HCT116 (cell line): ENCODE measurements around the gene CMTM8. TPM values are rescaled to one million over a fixed set of nuclear protein-coding genes. Genes with fewer than 3 reads are reported as not detected.

ENCODE experiments used
- ATAC-seq: fragments of 200-7000 bp; cut with Tn5 transposase; 2 replicates; pipeline ENCODE4 v1.9.1; 2020; ENCODE audit warnings: mild to moderate bottlenecking, moderate library complexity
- BruUV-seq: library from RNA; stranded (reverse); fragments of 400-500 nt; replicated peaks from 2 replicates; lab custom pipeline; 2021; lab: Mats Ljungman, UMichigan
- CTCF ChIA-PET: fragments of 300-600 bp; sonication (Branson Sonifier 250); formaldehyde crosslinking; loops from one replicate; lab custom pipeline; 2021; ENCODE audit warnings: antibody characterized with exemption; lab: Charles Lee
- POLR2A ChIA-PET: fragments of 300-600, 350-600 bp; sonication (Branson Sonifier 250); formaldehyde crosslinking; loops from one replicate; lab custom pipeline; 2021; ENCODE audit warnings: antibody characterized with exemption; lab: Charles Lee
- RAD21 ChIA-PET, 2 experiments: fragments of 300-600 bp; sonication (Branson Sonifier 250); formaldehyde crosslinking; loops; one replicate each; lab custom pipeline; 2023; ENCODE audit warnings: low total read pairs in 2 of 2; ENCODE audit not compliant: uncharacterized antibody in 2 of 2, unreplicated experiment in 2 of 2, low non-redundant PET in 1 of 2; lab: Charles Lee
- DNase-seq: peaks from one replicate; pipeline ENCODE4 v3.0.0-alpha.2; 2010; ENCODE audit warnings: low read depth, low spot score
- H2AFZ ChIP-seq: fragments of 200-600 bp; shearing (Covaris generic), sonication (generic); 2 replicates; pipeline ENCODE4 v1.6.1; 2017; ENCODE audit warnings: low read depth, mixed run types, mixed read lengths, antibody characterized with exemption, low read length; ENCODE audit not compliant: poor library complexity, severe bottlenecking
- H3K27ac ChIP-seq: 2 replicates; pipeline ENCODE4 v1.5.1; 2012; ENCODE audit warnings: low read depth, low read length
- H3K27me3 ChIP-seq: fragments of 200-600 bp; sonication (generic); 2 replicates; pipeline ENCODE4 v1.6.1; 2016; ENCODE audit warnings: mixed run types, low read length, mixed read lengths; ENCODE audit not compliant: insufficient read depth
- H3K36me3 ChIP-seq, 2 experiments: fragments of 200-500 bp in 1 of 2; fragments of 200-600 bp in 1 of 2; sonication (Bioruptor generic) in 1 of 2; sonication (generic) in 1 of 2; 2 replicates each; pipeline versions ENCODE4 v1.5.1 to v1.6.1; 2014 to 2016; ENCODE audit warnings: low read length in 2 of 2, inconsistent platforms in 1 of 2, mixed read lengths in 1 of 2, mixed run types in 1 of 2; ENCODE audit not compliant: insufficient read depth in 2 of 2, control insufficient read depth in 1 of 2
- H3K4me1 ChIP-seq, 2 experiments: fragments of 200-600 bp in 1 of 2; sonication (generic) in 1 of 2; 2 replicates each; pipeline versions ENCODE4 v1.5.1 to v1.6.1; 2012 to 2017; ENCODE audit warnings: low read length in 2 of 2, inconsistent platforms in 1 of 2, mild to moderate bottlenecking in 1 of 2, mixed read lengths in 1 of 2, mixed run types in 1 of 2, moderate library complexity in 1 of 2; ENCODE audit not compliant: insufficient read depth in 2 of 2, control insufficient read depth in 1 of 2
- H3K4me2 ChIP-seq: fragments of 200-600 bp; sonication (generic); 2 replicates; pipeline ENCODE4 v1.6.1; 2017; ENCODE audit warnings: mixed run types, low read length, mixed read lengths
- H3K4me3 ChIP-seq, 2 experiments: fragments of 200-600 bp in 1 of 2; sonication (generic) in 1 of 2; replicated peaks in 1 of 2; 2 replicates each; pipeline ENCODE4 v1.5.1; 2011 to 2016; ENCODE audit warnings: low read length in 2 of 2, control low read depth in 1 of 2, low read depth in 1 of 2, mild to moderate bottlenecking in 1 of 2, mixed read lengths in 1 of 2, mixed run types in 1 of 2
- H3K79me2 ChIP-seq: fragments of 200-600 bp; sonication (generic); 2 replicates; pipeline ENCODE4 v1.6.1; 2017; ENCODE audit warnings: mild to moderate bottlenecking, mixed run types, low read length, moderate library complexity, mixed read lengths; ENCODE audit not compliant: insufficient read depth
- H3K9ac ChIP-seq: fragments of 200-600 bp; sonication (generic); 2 replicates; pipeline ENCODE4 v1.6.1; 2016; ENCODE audit warnings: low read length, mixed read lengths
- H3K9me2 ChIP-seq: fragments of 200-600 bp; sonication (generic), shearing (Covaris generic); 2 replicates; pipeline ENCODE4 v1.6.1; 2017; ENCODE audit warnings: mixed run types, mild to moderate bottlenecking, moderate library complexity; ENCODE audit not compliant: insufficient read depth
- H3K9me3 ChIP-seq, 2 experiments: fragments of 200-500 bp in 1 of 2; fragments of 200-600 bp in 1 of 2; sonication (Bioruptor generic) in 1 of 2; sonication (generic) in 1 of 2; 2 replicates each; pipeline ENCODE4 v1.6.1; 2014 to 2017; ENCODE audit warnings: low read length in 2 of 2, mixed read lengths in 2 of 2, inconsistent platforms in 1 of 2, low read depth in 1 of 2, mild to moderate bottlenecking in 1 of 2, mixed run types in 1 of 2, moderate library complexity in 1 of 2; ENCODE audit not compliant: control insufficient read depth in 1 of 2, insufficient read depth in 1 of 2
- H4K20me1 ChIP-seq: fragments of 200-600 bp; sonication (generic), shearing (Covaris generic); 2 replicates; pipeline ENCODE4 v1.6.1; 2017; ENCODE audit warnings: mixed run types, mild to moderate bottlenecking, moderate library complexity; ENCODE audit not compliant: insufficient read depth
- ATF3 ChIP-seq: IDR thresholded peaks from 2 replicates; pipeline ENCODE4 v1.6.1; 2012
- CTCF ChIP-seq, 3 experiments: fragments of 200-600 bp in 1 of 3; sonication (generic) in 1 of 3; IDR thresholded peaks in 2 of 3; conservative IDR thresholded peaks in 1 of 3; 2 replicates each; pipeline ENCODE4 v1.5.1; 2012 to 2017; ENCODE audit warnings: low read depth in 2 of 3, low read length in 2 of 3, antibody characterized with exemption in 1 of 3, borderline replicate concordance in 1 of 3, control low read depth in 1 of 3, mild to moderate bottlenecking in 1 of 3, mixed read lengths in 1 of 3, mixed run types in 1 of 3, moderate library complexity in 1 of 3; ENCODE audit not compliant: insufficient read depth in 1 of 3
- ELF1 ChIP-seq: IDR thresholded peaks from 2 replicates; pipeline ENCODE4 v1.6.1; 2012; ENCODE audit warnings: low read depth, borderline replicate concordance
- EZH2 ChIP-seq: fragments of 200-600 bp; sonication (generic); IDR thresholded peaks from 2 replicates; pipeline ENCODE4 v1.6.1; 2017; ENCODE audit warnings: antibody characterized with exemption, mixed run types
- EZH2phosphoT487 ChIP-seq: fragments of 200-600 bp; IDR thresholded peaks from 2 replicates; pipeline ENCODE4 v1.6.1; 2018; ENCODE audit warnings: antibody characterized with exemption, borderline replicate concordance
- FOSL1 ChIP-seq: IDR thresholded peaks from 2 replicates; pipeline ENCODE4 v1.6.1; 2012; ENCODE audit warnings: low read depth
- MAX ChIP-seq: IDR thresholded peaks from 2 replicates; pipeline ENCODE4 v1.6.1; 2012
- POLR2A ChIP-seq: IDR thresholded peaks from 2 replicates; pipeline ENCODE4 v1.7.0; 2011; ENCODE audit warnings: borderline replicate concordance; ENCODE audit not compliant: insufficient read depth, insufficient read length; ENCODE audit errors: extremely low read depth
- RAD21 ChIP-seq: IDR thresholded peaks from 2 replicates; pipeline ENCODE4 v1.6.1; 2012; ENCODE audit warnings: low read depth, mild to moderate bottlenecking
- REST ChIP-seq: IDR thresholded peaks from 2 replicates; pipeline ENCODE4 v1.6.1; 2012; ENCODE audit warnings: low read depth
- SIN3A ChIP-seq: IDR thresholded peaks from 2 replicates; pipeline ENCODE4 v1.6.1; 2012; ENCODE audit warnings: low read depth
- SP1 ChIP-seq: IDR thresholded peaks from 2 replicates; pipeline ENCODE4 v1.6.1; 2012; ENCODE audit warnings: low read depth
- SRF ChIP-seq: IDR thresholded peaks from 2 replicates; pipeline ENCODE4 v1.6.1; 2012; ENCODE audit warnings: low read depth
- TCF7L2 ChIP-seq: IDR thresholded peaks from 2 replicates; pipeline ENCODE4 v1.7.0; 2011; ENCODE audit warnings: borderline replicate concordance, inconsistent platforms; ENCODE audit not compliant: insufficient read depth, insufficient read length; ENCODE audit errors: extremely low read depth
- YY1 ChIP-seq: IDR thresholded peaks from 2 replicates; pipeline ENCODE4 v1.6.1; 2011; ENCODE audit warnings: low read length, low read depth, moderate library complexity, mild to moderate bottlenecking; ENCODE audit not compliant: insufficient replicate concordance; ENCODE audit errors: extremely low read depth
- ZBTB33 ChIP-seq: IDR thresholded peaks from 2 replicates; pipeline ENCODE4 v1.6.1; 2011; ENCODE audit warnings: mild to moderate bottlenecking, low read length, moderate library complexity; ENCODE audit not compliant: insufficient replicate concordance; ENCODE audit errors: extremely low read depth
- ZFX ChIP-seq: fragments of 450-650 bp; IDR thresholded peaks from 2 replicates; pipeline ENCODE4 v1.6.1; 2017
- intact Hi-C: fragments of 100-400 bp; cut with micrococcal nuclease; formaldehyde crosslinking; loops from 2 replicates; pipeline ENCODE4 v1.10.0; 2022
- total RNA-seq: library from RNA; stranded (reverse); gene quantifications from one replicate; pipeline ENCODE4 v1.2.1, GENCODE V29; 2021; ENCODE audit not compliant: unreplicated experiment

CMTM8 gene
- total RNA-seq, 1 experiment from 2014 or later = 19.4 TPM

GRCh38 chr3:32391643-32392535, 153.4 kb downstream of the CMTM8 start, which contains the start of gene CMTM7:
CMTM7 (plus strand) TSS chr3:32391853; CDS start chr3:32391907, 54 bp downstream.
- RAD21 ChIA-PET = no interaction called here
- no peak for TF ChIP-seq EZH2
- TF ChIP-seq SP1 = no peak
- no peak for TF ChIP-seq REST
- no peak for TF ChIP-seq ELF1
- no peak for TF ChIP-seq CTCF (IDR thresholded peaks at IDR 0.05 in 2 of 3, conservative IDR thresholded peaks at IDR 0.05 in 1 of 3; ENCODE audit: borderline replicate concordance in 1 of 3, insufficient read depth in 1 of 3, low read depth in 2 of 3, low read length in 2 of 3)
- TF ChIP-seq POLR2A = peak; percentile 86
- TF ChIP-seq ATF3 = no peak
- no peak; the same call in 1 of the 2 replicates for TF ChIP-seq RAD21
- TF ChIP-seq YY1 = peak; percentile 37
- TF ChIP-seq FOSL1 = no peak
- TF ChIP-seq TCF7L2 = no peak
- peak; percentile 78 for TF ChIP-seq SIN3A
- TF ChIP-seq ZFX = peak; percentile 80
- no peak for TF ChIP-seq EZH2phosphoT487
- TF ChIP-seq ZBTB33 = no peak
- peak; percentile 87 for TF ChIP-seq MAX
- TF ChIP-seq SRF = no peak

More at GRCh38 chr3:32391643-32392535, 153.4 kb downstream of the CMTM8 start, which contains the start of gene CMTM7:
- Histone ChIP-seq H3K36me3 (no peaks in the 10 kb centered on the region), H3K4me2 (peak within 1 kb of the TSS; percentile 93), H3K27me3 (no peaks in the 10 kb centered on the region), H3K9me2 (no peaks in the 10 kb centered on the region), H3K9me3 (no peaks in the 10 kb centered on the region), H2AFZ (peak within 1 kb of the TSS; percentile 55), H3K4me1 (peaks cover 13 to 42% of the 10 kb centered on the region in 2 experiments), H3K27ac (peak within 1 kb of the TSS; percentile 92), H3K4me3 (peak within 1 kb of the TSS; percentile 74 to 89), H3K9ac (peak within 1 kb of the TSS; percentile 93), H3K79me2 (peaks cover 59% of the 10 kb centered on the region), H4K20me1 (peaks cover 5% of the 10 kb centered on the region; the same call in 1 of the 2 replicates)
- BruUV-seq = no TSS peak
- DNase-seq = peak; percentile 37
- intact Hi-C loops = loop anchor here (2.0 to 5.0 kb wide), 3 partner anchors 29 to 180 kb away; partner anchors contain the start of gene DYNC1LI1
- POLR2A ChIA-PET = interaction anchor here (0.9 to 1.3 kb wide), 3 partner anchors 19 to 29 kb away, joined by 3 to 4 read pairs (median 3); no protein-coding TSS in a partner anchor
- ATAC-seq = peak; percentile 88
- CTCF ChIA-PET = interaction anchor here (0.6 to 3.1 kb wide), 2 partner anchors 17 to 268 kb away, joined by 5 to 20 read pairs; no protein-coding TSS in a partner anchor
